Right forelimb (tissue), 1 donor: ENCODE data around the gene POC1A.

Experiments used
- DNase-seq: peaks from one replicate; pipeline ENCODE4 v3.0.0-alpha.2; 2018

POC1A gene

DNA sequence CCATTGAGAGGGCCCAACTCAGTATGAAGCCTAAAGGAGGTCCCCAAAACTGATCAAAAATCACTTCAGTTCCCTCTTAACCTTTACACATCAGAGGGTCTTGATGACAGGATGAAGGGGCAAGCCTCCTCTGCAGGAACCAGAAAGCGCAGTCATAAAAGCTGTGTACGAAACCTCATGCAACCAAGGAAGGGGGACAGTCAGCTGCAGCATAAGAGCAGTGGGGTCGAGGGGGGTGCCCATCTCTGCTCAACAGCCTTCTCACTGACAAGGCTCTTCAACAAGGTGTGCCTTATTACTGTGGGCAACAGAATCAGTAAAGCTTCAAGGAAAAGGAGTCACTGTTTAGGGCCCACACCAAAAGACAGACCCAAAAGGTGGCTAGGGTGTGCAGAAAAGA is 3.9 kb downstream of the POC1A start:
- no peak for DNase-seq

DNA sequence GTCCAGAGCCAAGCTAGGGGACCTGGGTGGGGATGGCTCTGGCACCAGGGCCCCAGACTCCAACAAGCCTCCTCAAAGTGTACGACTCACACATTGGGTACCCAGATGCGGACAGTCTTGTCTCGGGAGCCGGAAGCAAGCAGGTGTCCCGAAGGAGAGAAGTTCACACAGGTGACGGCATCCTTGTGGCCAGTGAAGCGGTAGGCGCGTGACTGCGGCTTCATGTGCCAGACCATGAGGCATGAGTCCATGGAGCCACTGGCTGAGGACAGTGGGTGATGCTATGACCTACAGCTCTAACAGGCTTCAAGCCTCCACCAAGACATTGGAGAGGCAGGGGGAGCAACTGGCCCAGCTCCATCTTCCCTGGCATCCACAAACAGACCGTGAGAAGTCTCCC is 4.5 kb downstream of the POC1A start:
- DNase-seq, result no peak

DNA sequence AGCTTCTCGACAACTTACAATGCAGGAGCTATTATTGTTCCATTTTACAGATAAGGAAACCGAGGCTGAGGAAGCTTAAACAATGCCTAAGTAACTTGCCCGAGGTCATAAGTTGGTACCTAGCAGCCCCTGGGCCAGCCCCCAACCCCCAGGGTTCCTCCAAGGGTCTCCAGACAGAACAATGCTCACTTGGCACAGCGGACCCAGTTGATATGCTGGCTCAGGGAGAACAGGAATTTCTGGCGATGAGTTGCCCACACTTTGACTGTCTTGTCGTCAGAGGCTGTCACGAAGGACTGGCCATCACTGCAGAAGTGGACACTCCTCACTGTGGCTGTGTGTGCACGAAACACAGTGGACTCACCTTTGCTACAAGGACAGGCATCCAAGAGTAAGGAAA is 5.2 kb downstream of the POC1A start:
- DNase-seq, result peak; percentile 33

DNA sequence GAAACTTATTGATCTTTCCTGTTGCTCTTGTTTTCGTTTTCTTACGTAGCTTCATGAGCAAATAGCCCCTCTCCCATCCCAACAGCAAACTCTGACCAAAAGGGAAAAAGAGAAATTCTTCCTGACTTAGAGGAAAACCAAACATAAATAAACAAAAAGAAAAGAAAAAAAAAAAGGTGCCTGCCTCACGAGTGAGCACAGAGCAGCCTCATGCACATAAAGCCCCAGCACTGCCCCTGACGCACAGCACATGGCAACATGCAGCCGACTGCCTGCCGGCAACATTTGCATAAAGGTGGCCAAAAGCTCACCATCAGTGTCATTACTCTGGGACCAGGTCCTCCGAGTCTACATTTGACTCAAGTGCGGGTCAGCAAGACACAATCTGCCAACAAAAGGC is 6.4 kb downstream of the POC1A start:
- no peak for DNase-seq

DNA sequence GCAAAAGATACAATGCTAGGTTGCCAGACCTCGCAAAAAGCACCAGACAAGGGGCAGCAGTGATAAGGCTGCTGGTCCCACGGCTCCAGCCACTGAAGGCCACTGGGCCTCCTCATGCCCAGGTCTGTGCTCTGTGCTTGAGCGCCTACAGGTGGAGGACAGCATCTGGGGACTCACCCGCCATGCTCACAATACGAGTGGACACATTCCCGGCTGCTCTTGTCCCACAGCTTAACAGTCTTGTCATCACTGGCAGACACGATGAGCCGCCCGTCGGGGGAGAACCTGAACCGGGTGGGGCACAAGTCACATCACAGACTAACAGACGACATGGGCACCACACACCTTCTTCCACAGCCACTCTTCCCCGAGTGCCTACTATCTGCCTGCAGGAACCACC is 7.4 kb downstream of the POC1A start:
- peak; percentile 25 for DNase-seq

DNA sequence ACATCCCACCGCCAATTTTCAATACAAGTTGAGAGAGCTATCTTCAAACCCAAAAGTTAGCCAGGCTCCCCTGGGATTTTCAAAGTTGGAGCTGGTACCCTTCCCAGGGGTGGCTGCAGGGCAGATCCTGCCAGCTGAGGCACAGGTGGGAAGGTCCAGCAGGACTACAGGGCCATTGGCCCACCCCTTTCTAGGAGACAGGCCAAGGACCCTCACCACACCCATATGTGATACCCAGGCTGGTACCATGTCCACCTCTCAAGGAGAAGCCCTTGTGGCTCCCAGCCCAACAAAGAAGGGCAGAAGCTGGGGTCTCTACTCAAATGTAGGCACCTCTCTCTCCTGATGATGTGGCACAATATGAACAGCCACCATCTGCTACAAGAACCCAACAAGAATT is 8.0 kb downstream of the POC1A start:
- peak; percentile 34 for DNase-seq

DNA sequence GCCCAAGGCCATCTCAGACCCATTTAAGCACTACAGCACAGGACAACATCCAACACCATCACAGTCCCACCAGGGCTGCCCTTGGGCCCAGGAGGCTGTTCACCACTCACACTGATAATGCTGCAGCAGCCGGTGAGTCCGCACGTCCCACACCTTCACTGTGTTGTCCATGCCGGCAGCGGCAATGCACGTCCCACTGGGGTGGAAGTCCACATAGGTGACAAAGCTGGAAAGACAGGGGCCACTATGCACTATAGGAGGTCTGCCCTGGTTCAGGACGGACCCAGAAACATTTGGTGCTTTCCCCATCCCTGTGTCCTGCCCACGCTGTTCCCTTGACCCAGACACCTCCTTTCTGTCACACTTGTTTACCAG is 8.5 kb downstream of the POC1A start:
- peak; percentile 34 for DNase-seq

DNA sequence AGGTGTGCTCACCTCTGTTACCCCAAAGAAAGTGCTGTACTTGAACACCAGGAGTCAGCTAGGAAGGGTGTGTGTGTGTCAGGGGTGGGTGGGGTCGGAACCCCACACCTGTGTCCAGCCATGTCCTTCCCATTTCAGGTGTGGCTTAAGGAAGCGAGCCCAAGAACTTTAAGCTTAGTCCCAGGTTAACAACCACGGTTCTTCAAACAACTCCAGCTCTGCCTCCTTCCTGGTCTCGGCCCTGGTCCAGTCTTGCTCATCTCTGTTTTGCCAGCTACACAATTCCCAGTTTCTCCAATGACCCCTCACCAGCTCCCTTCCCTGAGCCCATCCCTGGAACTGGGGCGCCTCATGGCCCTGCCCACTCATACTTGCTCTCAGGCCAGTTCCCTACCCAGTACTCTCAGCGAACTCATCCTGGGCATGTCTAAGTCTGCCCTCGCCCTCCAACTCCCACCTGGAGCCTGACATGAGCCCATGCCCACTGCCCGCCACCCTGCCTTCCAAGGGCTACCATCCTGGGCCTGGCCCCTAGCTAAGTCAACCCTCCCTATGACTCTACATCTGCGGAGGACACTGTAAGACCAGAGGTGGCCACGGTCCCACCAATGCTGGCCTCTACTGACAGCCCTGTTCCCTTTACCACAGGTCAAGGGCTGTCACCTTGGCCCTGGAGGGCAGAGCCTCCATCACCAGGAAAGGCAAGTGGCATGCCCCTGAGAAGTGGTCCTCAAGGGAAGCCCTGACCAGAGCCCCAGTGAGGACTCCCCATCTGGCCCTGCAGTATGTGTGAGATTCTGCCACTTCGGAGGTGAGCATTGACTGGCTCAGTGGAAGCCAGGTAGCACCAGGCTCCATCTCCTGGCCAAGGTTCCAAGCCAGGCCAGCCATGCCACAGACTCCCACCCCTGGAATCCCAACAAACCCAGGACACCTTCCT is 9.2 kb downstream of the POC1A start:
- peak; percentile 32 for DNase-seq

DNA sequence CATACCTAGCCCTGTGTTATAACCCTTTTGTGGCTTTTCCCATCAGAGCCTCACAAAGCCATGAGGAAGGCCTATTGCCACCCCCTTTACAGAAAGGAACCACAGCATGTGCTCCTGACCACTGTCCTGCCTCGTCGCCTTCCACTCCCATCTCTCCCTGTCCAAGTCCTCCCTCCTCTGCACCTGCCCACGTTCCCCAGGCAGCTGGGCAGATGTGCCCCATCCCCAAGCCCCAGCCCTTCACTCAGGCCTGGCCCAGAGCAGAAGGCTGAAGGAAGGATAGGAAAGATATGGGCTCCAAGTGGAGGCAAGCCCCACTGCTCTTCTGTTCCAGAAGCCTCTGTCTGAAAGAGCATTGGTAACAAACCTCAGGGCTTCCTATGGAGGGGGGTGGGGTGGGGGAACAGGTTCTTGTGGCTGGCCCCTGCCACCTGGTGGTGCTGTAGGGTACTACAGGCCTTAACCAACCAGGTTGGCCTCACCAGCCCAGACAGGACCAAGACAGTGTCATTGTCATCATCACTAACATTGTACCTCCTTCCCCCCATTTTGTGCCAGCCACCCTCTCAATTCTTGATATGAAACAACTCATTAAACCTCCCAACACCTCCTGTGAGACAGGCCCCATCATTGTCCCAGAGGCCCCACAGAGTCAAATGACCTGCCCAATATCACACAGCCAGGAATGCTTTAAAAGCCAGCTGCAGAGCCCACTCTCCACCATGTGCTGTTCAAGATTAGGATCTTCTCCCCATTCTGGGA is 10.0 kb downstream of the POC1A start:
- peak; percentile 90 for DNase-seq

DNA sequence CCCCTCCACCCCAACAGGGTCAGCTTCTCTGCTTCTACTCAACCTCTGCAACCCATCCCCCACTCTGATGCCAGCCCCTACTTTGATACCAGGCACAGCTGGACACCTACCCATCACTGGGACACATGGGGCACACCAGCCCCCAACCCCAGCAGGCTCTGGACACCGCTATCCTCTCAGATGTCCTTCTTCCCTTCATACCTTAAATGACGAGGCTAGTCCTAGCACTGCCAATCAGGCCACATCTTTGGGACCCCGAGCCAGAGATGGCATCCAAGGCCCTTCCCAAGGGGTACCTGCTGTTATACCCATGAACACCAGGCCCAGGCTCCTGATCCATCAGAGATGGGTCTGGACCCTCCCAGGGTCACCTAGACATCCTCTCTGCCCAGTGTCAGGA is 10.6 kb downstream of the POC1A start:
- peak; percentile 38 for DNase-seq

DNA sequence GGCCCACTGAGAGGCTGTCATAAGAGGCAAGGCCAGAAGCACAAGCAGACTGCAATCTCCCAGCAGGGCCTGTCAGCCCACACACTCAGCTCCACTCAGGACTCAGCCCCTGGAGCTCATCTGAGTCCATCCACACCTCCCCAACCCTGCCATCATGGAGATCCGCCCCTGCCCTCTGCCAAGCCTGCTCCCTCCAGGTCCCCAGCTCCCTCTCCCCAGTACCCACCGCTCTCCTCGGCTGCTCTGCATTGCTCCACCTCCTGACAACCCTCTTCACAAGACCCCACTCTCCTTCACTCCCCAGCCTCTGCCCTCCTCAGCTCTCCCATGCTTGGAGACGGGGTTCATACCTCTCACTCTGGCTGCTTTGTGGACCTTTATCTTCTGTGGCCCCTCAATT is 11.1 kb downstream of the POC1A start:
- DNase-seq, result peak; percentile 27

DNA sequence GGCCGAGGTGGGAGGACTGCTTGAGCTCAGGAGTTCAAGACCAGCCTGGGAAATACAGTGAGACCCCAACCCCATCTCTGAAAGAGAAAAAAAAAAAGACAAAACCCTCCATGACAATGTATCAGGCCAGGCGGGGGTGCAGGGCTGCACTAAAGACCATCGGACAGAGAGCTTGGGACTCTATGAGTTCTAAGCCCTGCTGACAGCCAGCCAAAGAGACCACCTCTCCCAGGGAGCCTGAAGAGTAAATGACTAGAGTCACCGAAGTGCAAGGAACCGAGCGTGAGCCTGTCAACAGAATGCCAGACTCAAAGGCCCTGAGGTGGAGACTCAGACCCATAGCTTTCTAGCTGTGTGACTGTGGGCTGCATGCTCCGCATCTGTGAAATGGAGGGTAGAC is 12.5 kb downstream of the POC1A start:
- DNase-seq, result no peak

DNA sequence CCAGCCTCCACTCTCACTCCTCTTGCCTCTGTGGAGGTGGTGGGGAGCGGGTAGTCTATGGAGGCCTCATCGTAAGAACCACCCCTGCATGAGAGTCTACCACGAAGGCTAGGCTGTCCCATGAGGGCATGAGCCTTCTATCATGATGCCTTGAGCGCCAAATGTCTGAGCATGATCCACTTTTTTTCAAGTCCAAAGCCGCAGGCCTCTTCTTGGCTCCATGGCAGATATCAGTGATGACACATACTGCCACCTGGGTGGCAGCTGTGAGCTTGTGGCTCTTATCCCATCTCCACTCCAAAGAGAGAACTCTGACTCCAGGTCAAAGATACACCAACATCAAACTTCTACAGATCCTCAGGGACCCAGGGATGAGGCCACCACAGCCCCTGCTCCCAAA is 13.5 kb downstream of the POC1A start:
- no peak for DNase-seq

DNA sequence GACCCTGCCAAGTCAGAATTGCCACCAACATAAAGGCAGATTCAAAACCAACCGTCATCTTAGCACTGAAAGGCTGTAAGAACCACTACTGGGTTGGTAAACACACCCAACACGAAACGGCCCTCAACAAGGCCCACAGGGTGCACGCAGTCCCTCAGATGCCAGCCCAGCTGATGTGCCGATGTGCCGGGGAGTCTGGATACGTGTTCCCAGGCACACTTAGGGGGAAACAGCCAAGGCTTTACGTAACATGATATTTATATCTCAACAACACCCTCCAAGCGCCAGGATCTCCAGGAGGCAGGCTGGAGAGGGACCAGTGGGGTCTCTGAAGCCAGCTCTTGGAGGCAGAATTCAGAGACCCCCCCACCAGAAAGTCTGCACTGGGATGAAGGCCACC is 14.2 kb downstream of the POC1A start:
- no peak for DNase-seq

DNA sequence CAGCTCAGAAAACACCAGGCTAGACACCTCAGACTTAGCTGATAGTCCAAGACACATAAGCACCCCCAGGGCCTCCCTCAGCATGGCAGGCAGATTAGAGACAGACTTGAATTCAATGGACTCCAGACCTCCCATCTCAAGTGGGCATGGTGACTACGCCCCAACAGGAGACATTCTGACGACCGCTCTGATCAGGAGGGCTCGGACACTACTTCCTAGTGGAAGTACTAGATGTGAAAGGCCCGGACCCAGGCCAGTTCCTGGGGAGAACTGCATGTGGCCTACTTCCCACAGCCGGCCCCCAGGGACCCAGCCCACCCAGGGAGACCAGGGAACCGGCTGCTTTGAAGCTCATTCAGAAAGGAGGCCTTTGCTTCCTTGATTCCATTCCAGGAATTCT is 16.9 kb downstream of the POC1A start:
- DNase-seq, result no peak

DNA sequence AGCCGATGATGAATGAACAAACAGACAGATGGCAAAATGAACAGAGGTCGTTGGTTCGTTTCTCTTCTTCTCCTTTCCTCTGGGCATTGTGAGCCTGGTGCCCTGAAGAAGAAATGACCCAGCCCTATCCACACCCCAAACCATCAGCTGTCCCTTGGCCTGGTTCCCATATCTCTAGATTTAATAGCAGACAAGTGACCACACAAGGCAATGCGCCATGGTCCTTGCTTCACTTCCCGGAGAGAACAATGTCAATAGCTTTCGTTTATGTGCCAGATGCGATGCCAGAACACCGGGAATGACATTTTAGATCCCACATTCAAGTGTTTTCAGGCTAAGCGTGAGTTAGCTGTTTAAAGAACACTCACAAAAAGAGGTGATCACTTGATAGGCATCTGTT is 17.7 kb downstream of the POC1A start:
- DNase-seq, result no peak

DNA sequence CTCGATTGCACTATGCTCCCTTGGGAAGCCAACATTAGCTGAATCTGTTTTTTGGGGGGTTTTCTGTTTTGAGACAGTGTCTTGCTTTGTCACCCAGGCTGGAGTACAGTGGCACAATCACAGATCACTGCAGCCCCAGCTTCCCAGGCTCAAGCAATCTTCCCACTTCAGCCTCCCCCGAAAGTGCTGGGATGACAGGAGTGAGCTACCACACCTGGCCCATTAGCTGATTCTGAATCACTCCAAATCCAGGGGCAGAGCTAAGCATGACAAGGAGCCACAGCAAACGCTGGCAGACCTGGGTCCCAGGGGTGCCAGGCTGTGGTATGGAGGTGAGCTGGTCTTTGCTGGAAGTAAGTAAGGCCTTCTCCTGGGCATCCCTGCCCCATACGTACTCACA is 18.9 kb downstream of the POC1A start:
- DNase-seq, result no peak

DNA sequence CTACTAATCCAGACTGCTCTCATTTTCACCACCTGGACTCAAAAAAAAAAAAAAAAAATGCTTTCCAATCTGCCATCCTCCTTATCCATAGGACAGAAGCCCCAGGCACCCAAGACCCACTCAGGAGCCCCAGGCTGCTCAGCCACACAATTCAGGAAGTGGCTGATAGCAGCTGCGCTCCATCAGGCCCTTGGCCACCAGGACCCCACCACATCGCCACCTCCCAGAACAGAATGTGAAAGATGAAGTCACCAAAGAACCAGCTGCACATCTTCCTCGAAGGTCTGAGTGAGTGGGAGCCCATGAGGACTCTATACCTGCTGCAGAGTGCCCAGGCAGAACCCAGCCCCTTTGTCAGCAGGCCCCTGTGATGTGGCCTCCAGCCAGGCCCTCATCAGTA is 19.5 kb downstream of the POC1A start:
- no peak for DNase-seq

DNA sequence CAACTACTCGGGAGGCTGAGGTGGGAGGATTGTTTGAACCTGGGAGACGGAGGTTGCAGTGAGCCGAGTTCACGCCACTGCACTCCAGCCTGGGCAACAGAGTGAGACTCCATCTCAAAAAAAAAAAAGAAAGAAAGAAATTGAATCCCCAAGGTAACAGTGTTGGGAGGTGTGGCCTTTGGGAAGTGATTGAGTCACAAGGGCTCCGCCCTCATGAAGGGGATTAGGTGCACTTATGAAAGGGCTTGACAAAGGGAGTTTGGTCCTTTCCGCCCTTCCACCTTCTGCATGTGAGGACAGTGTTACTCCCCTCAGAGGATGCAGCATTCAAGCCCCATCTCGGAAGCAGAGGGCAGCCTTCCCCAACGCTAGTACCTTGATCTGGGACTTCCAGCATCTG is 21.3 kb downstream of the POC1A start:
- DNase-seq, result no peak

DNA sequence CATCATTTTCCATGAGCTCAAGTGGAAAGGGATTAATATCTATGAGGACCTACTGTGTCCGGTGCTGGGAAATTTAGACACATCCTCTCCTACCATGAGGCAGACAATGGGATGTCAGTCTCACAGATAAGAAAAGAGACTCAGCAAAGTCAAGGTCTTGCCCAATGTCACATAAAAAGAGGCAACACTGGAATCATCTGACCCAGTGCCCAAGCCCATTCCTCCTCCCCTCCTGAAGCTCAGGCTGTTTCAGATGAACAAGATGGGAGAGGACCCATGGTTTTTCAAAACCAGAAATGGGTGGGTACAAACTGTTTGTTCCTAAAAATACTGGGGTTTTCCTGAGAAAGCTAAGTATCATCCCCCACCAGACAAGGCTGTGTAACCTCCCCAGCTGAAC is 22.2 kb downstream of the POC1A start:
- no peak for DNase-seq

DNA sequence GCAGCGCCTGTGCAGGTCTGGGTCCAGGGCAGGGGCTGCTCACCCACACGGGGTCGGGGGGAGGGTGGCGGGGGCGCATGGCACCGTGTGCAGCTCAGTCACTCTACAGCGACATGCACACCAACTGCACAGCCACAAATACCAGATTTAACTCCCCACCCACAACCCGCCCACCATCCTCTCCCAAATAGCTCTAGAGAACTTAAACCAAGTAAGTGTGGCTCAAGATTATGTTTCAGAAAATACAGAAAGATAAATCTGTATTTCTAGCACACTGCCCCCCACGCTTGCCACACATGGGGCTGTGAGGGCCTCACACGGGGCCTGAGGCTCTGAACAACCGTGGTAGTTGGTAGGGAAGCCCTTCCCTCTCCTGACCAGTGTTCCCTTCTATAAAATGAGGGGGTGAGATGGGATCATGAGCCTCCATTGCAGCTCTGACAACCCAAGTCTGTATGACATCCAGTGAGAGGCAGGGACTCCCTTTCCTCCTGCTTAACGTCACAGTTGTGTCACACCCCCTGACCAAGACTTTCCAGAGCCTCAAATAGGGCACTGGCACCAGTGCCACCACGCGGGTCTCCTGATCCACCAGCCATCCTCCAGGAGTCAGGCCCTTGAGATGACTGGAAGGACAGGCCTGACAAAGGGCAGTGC is 23.1 kb downstream of the POC1A start:
- no peak for DNase-seq

DNA sequence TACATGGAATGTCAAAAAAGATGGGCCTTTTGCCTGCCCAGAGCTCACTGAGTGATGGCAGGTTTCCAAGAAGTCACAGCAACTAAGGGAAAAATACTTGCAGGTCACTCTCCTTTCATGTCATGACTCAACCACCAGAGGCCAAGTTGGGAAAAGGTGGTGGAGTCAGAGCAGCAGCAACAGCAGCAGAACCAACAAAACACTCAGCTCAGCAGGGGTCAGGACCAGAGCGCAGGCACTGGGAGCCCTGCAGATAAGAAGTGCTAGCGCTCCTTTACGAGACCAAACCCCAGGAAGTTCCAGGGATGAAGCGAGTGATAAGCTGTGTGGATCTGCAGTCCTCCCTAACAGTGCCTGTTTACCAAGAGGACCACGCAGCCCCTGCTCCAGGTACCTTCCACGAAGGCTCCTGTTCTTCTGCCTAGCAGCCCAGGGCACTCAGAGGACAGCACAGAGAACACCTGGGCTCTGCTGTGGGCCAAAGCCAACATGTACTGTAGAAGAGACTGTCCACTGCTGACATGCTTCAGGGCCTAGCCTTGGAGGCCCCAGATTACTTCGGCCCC is 26.0 kb downstream of the POC1A start:
- no peak for DNase-seq

DNA sequence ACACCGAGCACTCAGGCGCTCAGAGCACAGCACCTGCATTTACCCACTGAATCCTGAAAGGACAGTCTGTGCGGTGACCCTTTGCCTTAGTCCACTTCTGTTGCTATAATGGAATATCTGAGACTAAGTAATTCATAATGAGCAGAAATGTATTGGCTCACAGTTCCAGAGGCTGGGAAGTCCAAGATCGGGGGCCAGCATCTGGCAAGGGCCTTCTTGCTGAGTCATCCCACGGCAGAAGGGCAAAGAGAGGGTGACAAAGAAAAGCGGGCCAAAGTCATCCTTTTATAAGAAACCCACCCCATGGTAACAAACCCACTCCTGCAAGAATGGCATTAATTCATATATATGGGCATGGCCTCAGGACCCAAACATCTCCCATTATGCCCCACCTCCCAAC is 27.7 kb downstream of the POC1A start:
- DNase-seq, result no peak

DNA sequence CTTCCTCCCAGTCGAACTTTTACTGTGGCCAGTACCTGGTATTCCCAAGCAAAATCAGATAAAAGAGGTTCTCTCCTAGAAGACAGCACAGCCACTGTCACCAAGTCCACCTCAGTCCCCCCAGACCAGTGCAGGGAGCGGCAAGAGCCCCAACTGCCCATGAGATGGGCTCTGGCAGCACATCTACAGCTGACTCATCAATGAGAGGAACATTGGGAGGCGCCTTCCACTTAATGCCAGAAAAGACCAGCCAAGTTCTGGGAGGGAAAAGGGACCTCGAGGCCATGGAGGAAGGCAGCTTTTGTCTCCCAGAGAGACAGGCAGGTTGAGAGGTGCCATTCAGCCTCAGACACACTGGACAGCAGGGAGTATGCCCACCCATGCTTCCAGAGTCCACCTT is 28.2 kb downstream of the POC1A start:
- DNase-seq, result no peak
